GM18507 (cell line): ENCODE results near the gene NAA30.
"Not testable (repeated sequence)": the region's sequence is repeated elsewhere in the genome, so short reads cannot be mapped to it uniquely, and the experiment has no call there.

ENCODE experiments used
- DNase-seq: peaks from one replicate; pipeline ENCODE4 v3.0.0; 2011; ENCODE audit warnings: low read depth; ENCODE audit not compliant: insufficient read length; ENCODE audit errors: extremely low spot score
- FAIRE-seq: peaks from 2 replicates; lab custom pipeline; 2011; peaks lifted over from hg19 to GRCh38; lab: Jason Lieb, UNC

Gene NAA30

DNA sequence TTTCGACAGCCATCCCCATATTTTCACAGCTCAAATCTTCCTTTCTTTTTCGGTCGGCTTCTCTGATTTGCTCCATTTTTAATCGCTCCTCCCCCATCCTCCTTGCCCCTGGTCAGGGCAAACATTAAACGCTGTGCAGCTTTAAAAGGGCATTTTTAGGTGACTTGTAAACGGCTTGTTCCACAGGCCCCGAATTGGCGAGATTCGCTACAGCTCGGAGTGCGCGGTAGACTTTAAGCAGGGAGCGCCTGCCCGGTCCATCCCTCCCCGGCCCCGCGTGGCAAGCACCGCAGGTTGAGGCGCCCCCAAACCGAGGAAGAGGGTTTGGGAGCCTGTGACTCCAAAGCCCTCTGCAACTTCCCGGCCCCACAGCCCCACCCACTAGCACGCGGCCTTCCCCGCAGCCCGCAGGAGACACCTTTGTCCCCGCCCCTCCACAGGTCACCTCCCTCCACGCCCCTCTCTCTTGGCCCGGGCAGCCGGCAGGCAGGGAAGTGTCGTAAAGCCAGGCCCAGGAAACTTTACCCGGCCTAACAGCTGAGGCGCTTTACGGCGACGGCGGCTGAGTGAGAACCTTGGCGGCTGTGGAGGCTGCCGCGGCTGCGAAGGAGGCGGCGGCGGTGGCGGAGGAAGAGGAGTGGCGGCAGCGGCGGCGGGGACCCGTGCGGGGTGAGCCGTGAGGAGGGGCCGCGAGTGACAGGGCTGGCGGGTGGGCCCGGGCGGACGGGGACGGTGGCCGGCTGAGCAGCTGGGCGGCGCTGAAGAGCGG is at the start of gene NAA30:
Gene NAA30 (plus strand): TSS at position 550 of the 769 bp plus-strand sequence. CDS start 372 bp downstream, outside the sequence.
- peak; percentile 88 for DNase-seq
- peak; percentile 96 for FAIRE-seq

DNA sequence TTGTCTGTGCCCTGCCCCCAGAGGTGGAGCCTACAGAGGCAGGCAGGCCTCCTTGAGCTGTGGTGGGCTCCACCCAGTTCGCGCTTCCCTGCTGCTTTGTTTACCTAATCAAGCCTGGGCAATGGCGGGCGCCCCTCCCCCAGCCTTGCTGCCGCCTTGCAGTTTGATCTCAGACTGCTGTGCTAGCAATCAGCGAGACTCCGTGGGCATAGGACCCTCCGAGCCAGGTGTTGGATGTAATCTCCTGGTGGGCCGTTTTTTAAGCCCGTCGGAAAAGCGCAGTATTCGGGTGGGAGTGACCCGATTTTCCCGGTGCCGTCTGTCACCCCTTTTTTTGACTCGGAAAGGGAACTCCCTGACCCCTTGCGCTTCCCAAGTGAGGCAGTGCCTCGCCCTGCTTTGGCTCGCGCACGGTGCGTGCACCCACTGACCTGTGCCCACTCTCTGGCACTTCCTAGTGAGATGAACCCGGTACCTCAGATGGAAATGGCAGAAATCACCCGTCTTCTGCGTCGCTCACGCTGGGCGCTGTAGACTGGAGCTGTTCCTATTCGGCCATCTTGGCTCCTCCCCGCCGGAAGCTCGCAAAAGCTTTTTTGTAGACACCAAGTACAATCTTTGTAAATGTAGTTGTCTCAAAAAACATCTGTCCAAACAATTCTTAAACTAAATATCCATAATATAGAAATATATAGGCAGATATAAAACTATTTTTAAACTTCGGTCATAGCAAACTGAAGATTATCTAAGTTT is 46.7 kb upstream of the NAA30 start:
- FAIRE-seq, DNase-seq: not testable (repeated sequence)

DNA sequence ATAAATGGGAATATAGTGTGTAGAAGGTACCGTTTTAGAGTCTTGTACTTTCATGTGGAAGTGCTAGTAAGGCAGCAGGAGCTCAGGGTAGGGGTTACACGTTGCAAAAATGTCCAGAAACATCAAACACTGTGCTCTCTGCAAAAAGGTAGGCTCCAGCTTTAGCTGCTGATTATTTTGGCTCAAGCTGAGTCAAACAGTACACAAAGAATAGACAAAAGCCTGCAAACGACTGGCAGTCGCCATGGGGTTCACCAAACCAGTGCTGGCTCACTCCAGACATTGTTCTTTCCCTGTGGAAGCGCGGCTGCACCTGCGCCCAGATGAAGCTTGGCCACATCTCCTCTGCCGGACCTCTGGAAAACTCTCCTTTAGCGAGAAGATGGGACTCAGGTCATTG is 45.3 kb upstream of the NAA30 start:
- FAIRE-seq (no peak), DNase-seq (no peak)

DNA sequence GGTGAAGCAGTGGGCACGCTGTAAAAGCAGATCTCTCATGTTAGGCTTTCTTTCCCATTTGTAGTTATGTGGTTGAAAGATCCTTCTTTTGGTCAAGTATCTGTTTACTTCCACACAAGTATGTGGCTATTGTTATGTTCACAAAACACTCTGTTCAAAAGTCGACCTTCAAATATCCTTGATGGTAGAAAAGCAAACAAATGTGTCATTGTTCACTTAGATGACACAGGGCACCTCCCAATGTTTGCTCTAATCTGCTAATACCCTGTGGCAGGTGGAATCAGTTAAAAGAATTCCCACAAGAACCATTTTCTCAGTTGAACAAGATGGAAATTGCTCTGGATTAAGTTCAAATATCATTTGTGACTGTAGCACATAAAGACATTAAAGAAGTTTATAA is 43.6 kb upstream of the NAA30 start:
- FAIRE-seq (no peak), DNase-seq (no peak)

DNA sequence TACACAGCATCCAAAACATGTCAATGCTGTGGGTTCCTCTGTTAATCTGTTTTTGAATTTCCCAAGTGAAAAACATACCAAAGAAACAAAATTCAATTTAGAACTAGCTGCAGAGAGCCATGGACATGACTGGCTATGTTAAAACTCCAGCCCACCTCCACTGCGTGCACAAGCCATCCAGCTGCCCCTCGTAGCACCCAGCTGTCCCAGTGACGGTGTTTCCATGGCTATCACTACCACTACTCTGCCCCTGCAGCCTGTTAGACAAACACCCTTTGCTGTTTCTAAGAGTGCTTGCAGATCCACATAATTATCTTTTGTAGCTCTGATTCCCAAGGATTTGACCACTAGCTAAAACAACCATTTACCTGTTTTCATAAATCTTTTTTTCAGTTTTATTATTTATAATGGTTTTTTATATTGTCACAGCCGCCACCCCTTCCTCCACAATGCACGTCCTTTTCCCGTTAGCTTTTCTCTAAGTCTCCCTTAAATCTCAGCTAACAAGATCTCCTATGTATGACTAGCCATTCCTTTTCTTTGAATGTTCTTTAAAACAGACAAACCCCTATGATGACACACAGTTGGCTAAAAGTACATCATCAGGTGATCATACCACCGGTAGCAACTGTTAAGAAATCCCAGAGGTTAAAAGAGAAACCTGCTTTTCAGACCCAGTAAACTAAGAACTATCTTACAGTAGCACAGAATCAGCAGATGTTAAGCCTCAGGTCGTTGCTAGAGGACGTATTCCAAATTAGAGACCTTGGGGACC is 37.8 kb upstream of the NAA30 start:
- no peak for DNase-seq
- FAIRE-seq, result no peak

DNA sequence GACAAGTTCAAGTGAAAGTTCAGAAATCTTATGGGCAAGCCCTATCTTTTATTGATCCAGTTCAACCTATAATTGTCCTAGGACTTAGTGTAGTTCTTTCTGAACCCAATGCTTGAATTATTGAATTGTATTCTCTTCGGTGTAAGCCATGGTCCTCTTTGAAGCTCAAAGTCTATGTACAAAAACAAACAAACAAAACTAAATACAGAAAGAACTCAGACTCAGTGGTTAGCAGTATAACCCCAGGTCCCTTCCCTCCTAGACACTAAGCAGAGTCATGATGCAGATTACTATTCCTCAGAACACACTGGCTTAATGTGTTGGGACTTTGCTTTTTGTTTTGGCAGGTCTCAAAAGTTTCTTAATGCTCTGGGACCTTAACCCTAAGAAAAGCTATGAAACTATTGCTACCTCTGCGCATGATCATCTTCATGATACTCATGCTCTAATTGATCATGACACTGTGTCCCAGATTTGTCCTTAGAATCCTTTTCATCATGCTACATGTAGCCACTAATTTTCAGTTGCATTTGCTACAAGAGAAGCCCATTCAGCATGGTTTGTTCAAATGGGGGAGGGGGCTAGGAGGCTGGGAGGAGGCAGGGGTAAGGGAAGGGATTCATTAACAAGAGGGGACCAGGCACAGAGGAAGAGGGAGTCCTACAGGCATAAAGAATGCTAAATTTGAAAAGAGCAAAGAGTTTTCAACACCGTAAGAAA is 35.1 kb upstream of the NAA30 start:
- FAIRE-seq, result no peak

DNA sequence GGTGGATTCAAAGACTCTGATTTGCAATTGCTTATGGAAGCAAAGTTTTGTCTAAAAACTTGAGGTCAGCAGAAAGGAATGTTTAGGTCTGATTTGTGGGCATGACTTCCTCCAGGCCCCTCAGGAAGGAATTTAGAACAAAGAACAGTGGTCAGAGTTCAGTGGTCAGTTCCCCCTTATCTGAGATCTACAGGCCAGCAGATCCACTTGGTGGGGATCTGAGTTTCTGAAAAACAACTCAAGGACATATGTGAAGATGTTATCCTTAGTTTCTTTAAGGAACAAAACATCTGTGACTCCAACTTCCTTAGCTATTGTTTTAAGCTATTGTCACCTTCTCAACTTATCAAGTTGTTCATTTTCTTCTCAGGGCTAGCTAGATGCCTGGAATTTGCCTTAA is 28.0 kb upstream of the NAA30 start:
- no peak for DNase-seq
- FAIRE-seq, result no peak

More for the DNA sequence above, 35.1 kb upstream of the NAA30 start:
- no peak for DNase-seq

DNA sequence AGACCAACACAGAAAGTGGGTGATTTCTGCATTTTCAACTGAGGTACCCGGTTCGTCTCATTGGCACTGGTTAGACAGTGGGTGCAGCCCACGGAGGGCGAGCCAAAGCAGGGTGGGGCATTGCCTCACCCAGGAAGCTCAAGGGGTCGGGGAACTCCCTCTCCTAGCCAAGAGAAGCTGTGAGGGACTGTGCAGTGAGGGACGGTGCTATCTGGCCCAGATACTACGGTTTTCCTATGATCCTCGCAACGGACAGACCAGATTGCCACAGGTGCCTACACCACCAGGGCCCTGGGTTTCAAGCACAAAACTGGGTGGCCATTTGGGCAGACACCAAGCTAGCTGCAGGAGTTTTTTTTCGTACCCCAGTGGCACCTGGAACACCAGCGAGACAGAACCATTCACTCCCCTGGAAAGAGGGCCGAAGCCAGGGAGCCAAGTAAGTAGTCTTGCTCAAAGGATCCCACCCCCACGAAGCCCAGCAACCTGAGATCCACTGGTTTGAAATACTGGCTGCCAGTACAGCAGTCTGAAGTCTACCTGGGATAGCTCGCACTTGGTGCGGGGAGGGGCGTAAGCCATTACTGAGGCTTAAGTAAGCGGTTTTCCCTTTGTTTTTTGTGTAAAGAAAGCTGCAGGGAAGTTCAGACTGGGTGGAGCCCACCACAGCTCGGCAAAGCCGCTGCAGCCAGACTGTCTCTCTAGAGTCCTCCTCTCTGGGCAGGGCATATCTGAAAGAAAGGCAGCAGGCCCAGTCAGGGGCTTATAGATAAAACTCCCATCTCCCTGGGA is 25.5 kb upstream of the NAA30 start:
- FAIRE-seq, result no peak
- DNase-seq, result no peak

DNA sequence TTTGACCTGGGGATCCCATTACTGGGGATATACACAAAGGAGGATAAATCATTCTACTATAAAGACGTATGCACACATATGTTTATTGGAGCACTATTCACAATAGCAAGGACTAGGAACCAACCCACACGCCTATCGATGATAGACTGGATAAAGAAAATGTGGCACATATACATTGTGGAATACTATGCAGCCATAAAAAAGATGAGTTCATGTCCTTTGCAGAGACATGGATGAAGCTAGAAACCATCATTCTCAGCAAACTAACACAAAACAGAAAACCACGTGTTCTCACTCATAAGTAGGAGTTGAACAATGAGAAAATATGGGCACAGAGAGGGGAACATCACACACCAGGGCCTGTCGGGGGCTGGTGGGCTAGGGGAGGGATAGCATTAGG is 20.2 kb upstream of the NAA30 start:
- DNase-seq, result not testable (repeated sequence)

DNA sequence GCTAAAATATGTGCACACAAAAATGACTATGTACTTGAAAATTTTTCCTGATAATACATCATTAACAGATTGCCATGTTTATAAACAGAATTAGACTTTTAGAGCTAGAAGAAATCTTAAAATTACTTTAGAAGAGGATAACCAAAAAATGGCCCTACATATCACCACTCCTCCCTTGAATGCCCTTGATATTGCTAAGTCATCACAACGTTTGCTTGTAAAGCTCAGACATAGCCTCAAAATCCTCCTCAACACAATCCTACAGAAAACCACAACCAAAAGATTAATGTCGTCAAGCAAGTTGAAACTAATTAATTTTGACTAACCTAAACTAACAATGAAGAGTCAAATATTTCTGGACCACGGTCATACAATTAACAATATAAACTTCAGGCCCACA is 19.4 kb upstream of the NAA30 start:
- no peak for FAIRE-seq

More for the DNA sequence above, 20.2 kb upstream of the NAA30 start:
- FAIRE-seq, result not testable (repeated sequence)

DNA sequence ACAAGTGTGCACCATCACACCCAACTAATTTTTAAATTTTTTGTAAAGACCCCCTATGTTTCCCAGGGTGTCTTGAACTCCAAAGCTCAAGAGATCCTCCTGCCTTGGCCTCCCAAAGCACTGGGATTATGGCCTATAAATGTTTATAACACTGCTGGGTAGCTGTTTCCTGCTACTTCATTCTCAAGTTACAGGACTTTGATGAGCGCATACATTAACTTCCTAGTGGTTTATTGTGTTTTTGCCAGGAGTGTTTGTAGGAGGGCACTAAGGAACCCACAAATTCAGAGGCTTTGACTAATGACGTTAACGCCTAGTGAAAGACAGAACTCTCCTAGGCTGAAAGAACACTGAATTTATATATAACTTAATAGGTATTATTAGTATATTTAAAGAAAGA is 15.2 kb upstream of the NAA30 start:
- DNase-seq (no peak), FAIRE-seq (no peak)

More for the DNA sequence above, 19.4 kb upstream of the NAA30 start:
- no peak for DNase-seq

DNA sequence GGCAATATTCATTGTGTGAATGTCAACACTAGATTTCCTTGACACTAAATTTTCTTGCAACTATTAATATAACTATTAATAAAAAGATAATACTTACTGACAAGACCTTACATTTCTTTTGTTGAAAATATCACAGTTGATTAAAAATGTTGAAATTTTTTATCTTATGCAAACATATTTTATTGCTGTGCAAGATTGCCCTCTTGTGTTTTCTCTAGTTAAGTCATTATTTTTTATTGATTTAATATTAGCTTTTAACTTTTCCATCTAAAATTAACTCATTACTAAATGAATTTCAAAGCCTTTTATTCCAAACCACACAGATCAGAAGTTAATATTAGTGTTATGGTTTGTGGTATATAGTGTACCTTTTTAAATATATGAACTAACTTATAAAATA is 11.7 kb upstream of the NAA30 start:
- DNase-seq, result no peak
- FAIRE-seq, result no peak

DNA sequence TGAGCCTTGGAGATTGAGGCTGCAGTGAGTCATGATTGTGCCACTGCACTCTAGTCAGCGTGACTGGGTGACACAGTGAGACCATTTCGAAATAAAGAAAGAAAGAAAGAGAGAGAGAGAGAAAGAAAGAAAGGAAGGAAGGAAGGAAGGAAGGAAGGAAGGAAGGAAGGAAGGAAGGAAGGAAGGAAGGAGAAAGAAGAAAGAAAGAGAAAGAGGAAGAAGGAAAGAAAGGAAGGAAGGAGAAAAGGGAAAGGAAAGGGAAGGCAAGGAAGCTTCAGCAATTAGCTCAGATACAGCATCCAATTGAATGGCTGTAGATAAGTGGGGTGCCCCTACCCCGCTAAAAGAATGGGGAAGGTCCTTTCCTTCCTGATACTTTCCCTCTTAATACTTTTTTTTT is 9.5 kb upstream of the NAA30 start:
- no peak for FAIRE-seq
- no peak for DNase-seq

DNA sequence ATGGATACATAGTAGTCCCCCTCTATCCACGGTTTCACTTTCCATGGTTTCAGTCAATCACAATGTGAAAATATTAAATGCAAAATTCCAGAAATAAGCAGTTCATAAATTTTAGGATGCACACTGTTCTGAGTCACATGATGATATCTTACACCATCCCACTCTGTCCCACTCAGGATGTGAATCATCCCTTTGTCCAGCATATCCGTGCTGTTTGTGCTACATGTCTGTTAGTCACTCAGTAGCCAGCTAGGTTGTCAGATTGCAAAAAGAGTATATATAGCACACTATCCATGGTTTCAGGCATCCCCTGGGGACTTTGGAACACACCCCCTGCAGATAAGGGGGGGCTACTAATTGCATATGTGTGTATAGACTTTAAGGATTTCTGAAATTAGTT is 8.1 kb upstream of the NAA30 start:
- no peak for DNase-seq
- FAIRE-seq, result no peak

DNA sequence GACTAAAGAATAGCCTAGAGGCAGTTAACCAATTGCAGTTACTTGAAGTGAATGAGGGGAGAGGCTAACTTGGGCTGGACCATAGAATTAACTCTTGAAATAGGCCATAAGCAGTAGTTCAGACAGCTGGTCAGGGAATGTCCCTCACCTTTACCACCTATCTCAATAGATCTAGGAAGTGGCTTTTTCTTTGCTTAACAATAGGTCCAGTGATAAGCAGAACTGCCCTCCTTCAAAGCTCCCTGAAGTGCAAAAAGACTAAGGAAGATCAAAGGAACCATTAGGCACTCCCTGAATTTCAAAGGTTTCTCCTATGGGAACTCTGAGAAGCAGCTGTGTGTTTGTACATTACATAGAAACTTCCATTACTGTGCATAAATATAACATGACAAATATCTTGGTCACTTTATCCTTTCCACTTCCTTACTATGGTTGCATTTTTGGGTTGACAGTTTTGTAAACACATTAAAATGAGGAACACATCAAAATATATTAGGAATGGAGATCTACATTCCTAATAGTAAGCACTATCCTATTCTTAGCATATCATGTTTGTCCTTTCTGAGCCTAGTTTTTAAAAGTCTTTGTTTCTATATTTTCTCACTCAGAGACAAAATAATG is 7.2 kb upstream of the NAA30 start:
- FAIRE-seq, result no peak

DNA sequence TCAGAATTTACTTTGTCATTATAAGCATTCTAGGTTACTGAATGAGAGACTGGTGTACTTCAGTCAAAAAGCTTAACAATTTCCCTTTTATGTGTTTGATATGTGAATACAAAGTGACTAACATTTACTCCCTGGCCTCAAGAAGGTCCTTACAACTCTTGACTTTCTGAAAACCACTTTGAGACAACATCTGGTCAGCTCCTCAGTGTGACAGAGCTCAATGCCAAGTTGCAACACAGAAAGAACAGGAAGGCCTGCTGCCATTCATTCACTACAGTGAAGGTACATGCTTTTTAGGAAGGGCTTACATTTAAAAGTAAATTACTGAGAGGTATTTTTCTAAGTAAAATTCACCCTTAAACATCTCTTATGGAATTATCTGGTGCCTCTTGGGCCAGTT is 2.3 kb upstream of the NAA30 start:
- no peak for FAIRE-seq
- DNase-seq, result no peak

More for the DNA sequence above, 7.2 kb upstream of the NAA30 start:
- DNase-seq, result no peak

DNA sequence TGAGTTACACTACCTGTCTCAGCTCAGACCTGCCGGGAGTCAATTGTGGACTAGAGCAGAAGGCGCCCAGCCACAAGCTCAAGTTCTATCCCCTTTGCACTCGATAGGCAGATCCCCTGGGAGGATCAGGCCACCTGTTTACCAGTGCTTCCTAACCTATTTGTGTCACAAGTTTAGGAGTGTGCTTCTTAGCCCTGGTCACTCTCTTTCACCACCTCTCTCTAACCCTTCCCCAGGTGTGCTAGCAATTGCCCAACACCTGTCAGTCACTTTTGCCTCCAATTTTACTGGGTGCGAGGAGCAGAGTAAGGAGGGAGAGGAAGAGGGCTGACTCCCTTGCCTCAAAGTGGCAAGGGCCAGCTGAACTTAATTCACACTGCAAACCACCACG is 745 bp upstream of the NAA30 start:
- no peak for FAIRE-seq

DNA sequence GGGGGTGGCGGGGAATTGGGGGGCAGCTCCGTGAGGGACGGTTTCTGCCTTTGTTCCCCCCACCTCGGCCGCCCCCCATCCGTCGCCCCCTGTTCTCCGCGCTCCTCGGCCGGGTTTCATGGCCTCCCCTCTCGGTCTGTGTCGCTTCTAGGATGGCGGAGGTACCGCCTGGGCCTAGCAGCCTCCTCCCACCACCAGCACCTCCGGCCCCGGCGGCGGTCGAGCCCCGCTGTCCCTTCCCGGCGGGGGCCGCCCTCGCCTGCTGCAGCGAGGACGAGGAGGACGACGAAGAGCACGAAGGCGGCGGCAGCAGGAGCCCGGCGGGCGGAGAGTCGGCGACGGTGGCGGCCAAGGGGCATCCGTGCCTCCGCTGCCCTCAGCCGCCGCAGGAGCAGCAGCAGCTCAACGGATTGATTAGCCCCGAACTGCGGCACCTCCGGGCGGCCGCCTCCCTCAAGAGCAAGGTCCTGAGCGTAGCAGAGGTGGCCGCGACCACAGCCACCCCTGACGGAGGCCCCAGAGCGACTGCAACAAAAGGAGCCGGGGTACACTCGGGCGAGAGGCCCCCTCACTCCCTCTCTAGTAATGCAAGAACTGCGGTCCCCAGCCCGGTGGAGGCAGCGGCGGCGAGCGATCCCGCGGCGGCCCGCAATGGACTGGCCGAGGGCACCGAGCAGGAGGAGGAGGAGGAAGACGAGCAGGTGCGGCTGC is 575 bp downstream of the NAA30 start:
- DNase-seq (peak; percentile 25), FAIRE-seq (peak; percentile 12)

More for the DNA sequence above, 745 bp upstream of the NAA30 start:
- no peak for DNase-seq
